Prostate gland (tissue), 2 donors: ENCODE results near the gene AGBL4.

Experiments
- CTCF ChIP-seq, 4 experiments: fragments of 200-600 bp in 2 of 4; fragments of 450-650 bp in 2 of 4; sonication (generic) in 2 of 4; IDR thresholded peaks; 1 replicate in 3 of 4; 2 replicates in 1 of 4; pipeline ENCODE4 v1.5.1; 2016 to 2019; ENCODE audit warnings: antibody characterized with exemption in 4 of 4, mild to moderate bottlenecking in 2 of 4, moderate library complexity in 2 of 4
- POLR2A ChIP-seq: fragments of 450-650 bp; IDR thresholded peaks from one replicate; pipeline ENCODE4 v1.6.1; 2016; ENCODE audit warnings: antibody characterized with exemption, mild to moderate bottlenecking

- no peak for TF ChIP-seq POLR2A
- TF ChIP-seq CTCF (IDR thresholded peaks at IDR 0.05), result no peak
These were observed 1427.7 kb downstream of the AGBL4 start for GRCh38 chr1:48596046-48596445.
